Neuronal stem cell (in vitro differentiated cells): ENCODE measurements around the gene PPBP. TPM values are rescaled to one million over a fixed set of nuclear protein-coding genes. Genes with fewer than 3 reads are reported as not detected.
A peak's percentile ranks its signal among the peaks of the same experiment; 100 is the strongest.

Experiments
- DNase-seq: peaks from one replicate; pipeline ENCODE4 v3.0.0-alpha.2; 2013; ENCODE audit warnings: low spot score
- H2AFZ ChIP-seq: one replicate; pipeline ENCODE4 v1.6.1; 2013; ENCODE audit warnings: mild to moderate bottlenecking, low read length, inconsistent platforms
- H2AK5ac ChIP-seq: 2 replicates; pipeline ENCODE4 v1.6.1; 2013; ENCODE audit warnings: low read depth, mild to moderate bottlenecking, inconsistent platforms, low read length, moderate library complexity, mixed read lengths
- H2BK120ac ChIP-seq: 2 replicates; pipeline ENCODE4 v1.6.1; 2013; ENCODE audit warnings: low read depth, mild to moderate bottlenecking, inconsistent platforms, low read length, moderate library complexity, mixed read lengths
- H2BK12ac ChIP-seq: one replicate; pipeline ENCODE4 v1.6.1; 2013; ENCODE audit warnings: low read length, inconsistent platforms
- H2BK15ac ChIP-seq: 2 replicates; pipeline ENCODE4 v1.6.1; 2013; ENCODE audit warnings: mild to moderate bottlenecking, low read length, inconsistent platforms, mixed read lengths
- H2BK5ac ChIP-seq: one replicate; pipeline ENCODE4 v1.6.1; 2013; ENCODE audit warnings: inconsistent platforms, mild to moderate bottlenecking, low read length, moderate library complexity
- H3K14ac ChIP-seq: one replicate; pipeline ENCODE4 v1.6.1; 2013; ENCODE audit warnings: low read length, inconsistent platforms
- H3K18ac ChIP-seq: 2 replicates; pipeline ENCODE4 v1.6.1; 2013; ENCODE audit warnings: low read length, inconsistent platforms
- H3K23ac ChIP-seq: 2 replicates; pipeline ENCODE4 v1.6.1; 2013; ENCODE audit warnings: low read depth, mild to moderate bottlenecking, mixed read lengths, low read length, inconsistent platforms; ENCODE audit not compliant: poor library complexity
- H3K27ac ChIP-seq: replicated peaks from 3 replicates; pipeline ENCODE4 v1.5.1; 2013; ENCODE audit warnings: low read length, inconsistent platforms
- H3K27me3 ChIP-seq, 3 experiments: 2 replicates each; pipeline ENCODE4 v1.6.1; 2013; ENCODE audit warnings: low read length in 3 of 3, mild to moderate bottlenecking in 2 of 3, inconsistent platforms in 1 of 3, low read depth in 1 of 3, mixed read lengths in 1 of 3, moderate library complexity in 1 of 3; ENCODE audit not compliant: control insufficient read depth in 3 of 3, insufficient read depth in 3 of 3
- H3K36me3 ChIP-seq, 2 donors: replicated peaks in 1 of 2; 2 replicates each; pipeline ENCODE4 v1.6.1; 2013; ENCODE audit warnings: low read length in 2 of 2; ENCODE audit not compliant: control insufficient read depth in 2 of 2, insufficient read depth in 2 of 2
- H3K4ac ChIP-seq: 2 replicates; pipeline ENCODE4 v1.6.1; 2013; ENCODE audit warnings: inconsistent platforms, mild to moderate bottlenecking, low read length, moderate library complexity
- H3K4me1 ChIP-seq, 2 donors: 1 replicate in 1 of 2; 2 replicates in 1 of 2; pipeline ENCODE4 v1.6.1; 2013; ENCODE audit warnings: low read length in 2 of 2, low read depth in 1 of 2; ENCODE audit not compliant: control insufficient read depth in 2 of 2, insufficient read depth in 1 of 2
- H3K4me2 ChIP-seq: one replicate; pipeline ENCODE4 v1.6.1; 2013; ENCODE audit warnings: mild to moderate bottlenecking, low read length, inconsistent platforms; ENCODE audit not compliant: insufficient read depth, poor library complexity, severe bottlenecking
- H3K4me3 ChIP-seq, 2 donors: 2 replicates each; pipeline ENCODE4 v1.5.1; 2013; ENCODE audit warnings: low read length in 2 of 2, mild to moderate bottlenecking in 2 of 2, inconsistent platforms in 1 of 2, moderate library complexity in 1 of 2
- H3K79me1 ChIP-seq: one replicate; pipeline ENCODE4 v1.6.1; 2013; ENCODE audit warnings: low read depth, mild to moderate bottlenecking, inconsistent platforms, low read length, moderate library complexity
- H3K9ac ChIP-seq: one replicate; pipeline ENCODE4 v1.6.1; 2013; ENCODE audit warnings: mild to moderate bottlenecking, low read depth, low read length, inconsistent platforms; ENCODE audit not compliant: poor library complexity
- H3K9me3 ChIP-seq, 2 donors: replicated peaks in 1 of 2; 2 replicates each; pipeline versions ENCODE3 to v1.6.1; 2013; ENCODE audit warnings: low read length in 2 of 2, mild to moderate bottlenecking in 2 of 2, inconsistent platforms in 1 of 2, low read depth in 1 of 2, mixed read lengths in 1 of 2, moderate library complexity in 1 of 2; ENCODE audit not compliant: control insufficient read depth in 2 of 2, insufficient read depth in 1 of 2
- H4K8ac ChIP-seq: one replicate; pipeline ENCODE4 v1.6.1; 2013; ENCODE audit warnings: low read depth, mild to moderate bottlenecking, inconsistent platforms, low read length, moderate library complexity
- H4K91ac ChIP-seq: one replicate; pipeline ENCODE4 v1.6.1; 2013; ENCODE audit warnings: low read length, low read depth, mild to moderate bottlenecking, inconsistent platforms; ENCODE audit not compliant: poor library complexity
- WGBS, 2 donors: extraction: QIAGEN DNeasy Blood & Tissue Kit; methylation state at CpG; one replicate each; pipeline ENCODE4 v1.1.7; 2013; ENCODE audit warnings: missing lambda C conversion rate in 2 of 2, mixed read lengths in 1 of 2; ENCODE audit not compliant: insufficient read length in 2 of 2, insufficient replicate concordance in 1 of 2; ENCODE audit errors: extremely low coverage in 2 of 2; 5-methylcytosine and 5-hydroxymethylcytosine counted together
- small RNA-seq: library from polyadenylated mRNA; stranded (forward); fragments of <200 nt; extraction: miRNeasy Mini kit (QIAGEN cat#:217004); gene quantifications from one replicate; pipeline ENCODE3, GENCODE V24; 2013; ENCODE audit not compliant: insufficient read depth

Gene PPBP

GRCh38 chr4:73944061-73944875 is 43.7 kb downstream of the PPBP start:
- Histone ChIP-seq H3K27me3 (peaks cover 0 to 10% (median 0%) of the 10 kb centered on the region in 3 experiments), H3K4me3 (peak overlapping the region in 1 of 2 donors; percentile 75), H3K4me2 (peak overlapping the region; percentile 75), H3K36me3 (no peaks in the 10 kb centered on the region), H3K79me1 (no peaks in the 10 kb centered on the region), H2BK15ac (peak overlapping the region; percentile 52), H4K91ac (no peak overlapping the region), H4K8ac (no peak overlapping the region), H2BK5ac (no peak overlapping the region), H2AK5ac (no peak overlapping the region), H2BK120ac (no peak overlapping the region), H2BK12ac (no peak overlapping the region), H3K4me1 (peaks cover 0 to 6% of the 10 kb centered on the region in 2 donors), H3K27ac (no peak overlapping the region), H3K9ac (peak overlapping the region; percentile 66), H3K4ac (no peak overlapping the region), H3K18ac (peak overlapping the region; percentile 86), H3K23ac (peak overlapping the region; percentile 71), H3K9me3 (peaks cover 0 to 1% of the 10 kb centered on the region in 2 donors), H3K14ac (no peak overlapping the region), H2AFZ (no peak overlapping the region)
- peak; percentile 20 for DNase-seq
- WGBS, 2 donors = no CpG with 5 or more reads among the region's 49 CpGs

GRCh38 chr4:73943555-73943954 is 44.4 kb downstream of the PPBP start:
- no peak overlapping the region for H3K9ac ChIP-seq
- H3K79me1 ChIP-seq = no peaks in the 10 kb centered on the region
- peaks cover 0 to 6% of the 10 kb centered on the region in 2 donors for H3K4me1 ChIP-seq
- peaks cover 0 to 1% of the 10 kb centered on the region in 2 donors for H3K9me3 ChIP-seq
- H2BK120ac ChIP-seq = no peak overlapping the region
- H3K23ac ChIP-seq = no peak overlapping the region
- H3K27me3 ChIP-seq = peaks cover 0 to 10% (median 0%) of the 10 kb centered on the region in 3 experiments
- H3K4me3 ChIP-seq = no peak overlapping the region
- H4K8ac ChIP-seq = no peak overlapping the region
- H2BK15ac ChIP-seq = no peak overlapping the region
- H3K4ac ChIP-seq = no peak overlapping the region
- no peak overlapping the region for H2AK5ac ChIP-seq
- no peak for DNase-seq
- H3K4me2 ChIP-seq = no peak overlapping the region
- H2AFZ ChIP-seq = no peak overlapping the region
- no peak overlapping the region for H3K18ac ChIP-seq
- no peak overlapping the region for H4K91ac ChIP-seq
- no peak overlapping the region for H2BK5ac ChIP-seq
- no peak overlapping the region for H2BK12ac ChIP-seq
- no peaks in the 10 kb centered on the region for H3K36me3 ChIP-seq
- no peak overlapping the region for H3K14ac ChIP-seq
- no peak overlapping the region for H3K27ac ChIP-seq

- no peak overlapping the region for H4K91ac ChIP-seq
- no peaks in the 10 kb centered on the region for H3K27me3 ChIP-seq
- no peak overlapping the region for H2AFZ ChIP-seq
- H3K4me1 ChIP-seq = no peaks in the 10 kb centered on the region
- H2BK120ac ChIP-seq = no peak overlapping the region
- H3K4ac ChIP-seq = no peak overlapping the region
- no peaks in the 10 kb centered on the region for H3K36me3 ChIP-seq
- no peak overlapping the region for H3K4me2 ChIP-seq
- DNase-seq = no peak
- no peaks in the 10 kb centered on the region for H3K9me3 ChIP-seq
- H2BK15ac ChIP-seq = no peak overlapping the region
- H3K4me3 ChIP-seq = no peak overlapping the region
- no peak overlapping the region for H2BK5ac ChIP-seq
- no peak overlapping the region for H3K9ac ChIP-seq
- no peak overlapping the region for H3K27ac ChIP-seq
- H4K8ac ChIP-seq = no peak overlapping the region
- H3K18ac ChIP-seq = no peak overlapping the region
- no peak overlapping the region for H2BK12ac ChIP-seq
- no peak overlapping the region for H3K14ac ChIP-seq
- H2AK5ac ChIP-seq = no peak overlapping the region
- H3K79me1 ChIP-seq = no peaks in the 10 kb centered on the region
- no peak overlapping the region for H3K23ac ChIP-seq
Measured at GRCh38 chr4:73936969-73937368, 51.0 kb downstream of the PPBP start.

Small RNAs within 50 kb of the gene (small RNA-seq; reads per million reads assigned to genes)
- not detected for gene RN7SL218P
